ENCODE measurements around the gene MCM9. TPM values are rescaled to one million over a fixed set of nuclear protein-coding genes. Genes with fewer than 3 reads are reported as not detected.

MCM9 gene
- polyA plus RNA-seq, 2 donors, result 3.7 to 5.2 TPM

Other genes with a start within 250 kb of the MCM9 start
- 10 to 100 TPM in 1 of 2 donors, 1 to 10 TPM in 1; 8.4 to 14.5 TPM for gene ASF1A, start 41.0 kb downstream of the MCM9 start, polyA plus RNA-seq
- gene FAM184A, start 143.5 kb upstream of the MCM9 start, polyA plus RNA-seq, result 1 to 10 TPM in 1 of 2 donors, under 1 TPM in 1; 0.73 to 1.1 TPM

All from esophagus (tissue), 2 donors.